SH-SY5Y (cell line): Measurements from ENCODE around the gene SCN1B.

Experiments used
- GATA2 ChIP-seq: IDR thresholded peaks from 2 replicates; pipeline ENCODE4 v1.6.1; 2011; ENCODE audit warnings: mild to moderate bottlenecking, low read depth, low read length
- GATA3 ChIP-seq: IDR thresholded peaks from 2 replicates; pipeline ENCODE4 v1.6.1; 2011; ENCODE audit warnings: low read depth, mild to moderate bottlenecking, low read length, moderate library complexity

SCN1B gene

GRCh38 chr19:35079826-35080225 lies 49.6 kb downstream of the SCN1B start:
- TF ChIP-seq GATA2 (no peak), GATA3 (no peak)

GRCh38 chr19:35080613-35081170 lies 50.4 kb downstream of the SCN1B start:
- TF ChIP-seq GATA3 (no peak), GATA2 (no peak)

GRCh38 chr19:35081201-35081600 lies 50.9 kb downstream of the SCN1B start:
- no peak for TF ChIP-seq GATA2
- no peak for TF ChIP-seq GATA3

- no peak for TF ChIP-seq GATA2
Measured at GRCh38 chr19:35083691-35084508, 53.6 kb downstream of the SCN1B start.

- no peak for TF ChIP-seq GATA3
- no peak for TF ChIP-seq GATA2
Measured at GRCh38 chr19:35084509-35084762, 54.2 kb downstream of the SCN1B start.

GRCh38 chr19:35085947-35086346 lies 55.7 kb downstream of the SCN1B start:
- TF ChIP-seq GATA3, result no peak
- TF ChIP-seq GATA2, result no peak

GRCh38 chr19:35086455-35086854 lies 56.2 kb downstream of the SCN1B start:
- TF ChIP-seq GATA2, result no peak
- no peak for TF ChIP-seq GATA3

GRCh38 chr19:35087393-35087792 lies 57.1 kb downstream of the SCN1B start:
- TF ChIP-seq GATA3 (no peak), GATA2 (no peak)

GRCh38 chr19:35088131-35088913 lies 58.1 kb downstream of the SCN1B start:
- TF ChIP-seq GATA2 (no peak), GATA3 (no peak)

- no peak for TF ChIP-seq GATA2
- no peak for TF ChIP-seq GATA3
Measured at GRCh38 chr19:35089554-35089953, 59.3 kb downstream of the SCN1B start.
